ENCODE data around the gene PLPPR3.

The PLPPR3 gene

DNA sequence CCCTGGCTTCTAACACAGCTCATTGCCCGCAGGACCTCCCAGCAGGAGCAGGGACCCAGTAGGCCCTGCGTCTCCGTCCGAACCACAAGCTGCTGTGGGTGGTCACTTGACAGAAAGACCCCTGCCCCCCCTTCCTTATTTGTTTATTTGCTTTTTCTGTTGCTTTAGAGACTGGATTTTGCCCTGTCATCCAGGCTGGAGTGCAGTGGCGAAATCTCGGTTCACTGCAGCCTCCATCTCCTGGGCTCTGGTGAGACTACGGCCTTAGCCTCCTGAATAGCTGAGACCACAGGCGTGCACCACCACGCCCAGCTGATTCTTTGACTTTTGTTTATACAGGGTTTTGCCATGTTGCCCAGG lies 32.1 kb downstream of the PLPPR3 start:
- TF ChIP-seq SIN3A (IDR thresholded peaks at IDR 0.05; ENCODE audit: borderline replicate concordance, insufficient read depth, low read length) = peak; percentile 23; the same call in 1 of the 2 replicates
- no peak for TF ChIP-seq FOXP2 (optimal IDR thresholded peaks at IDR 0.05; ENCODE audit: borderline replicate concordance, extremely low read depth, extremely low read length, insufficient read depth)
- TF ChIP-seq, protein P1, sequence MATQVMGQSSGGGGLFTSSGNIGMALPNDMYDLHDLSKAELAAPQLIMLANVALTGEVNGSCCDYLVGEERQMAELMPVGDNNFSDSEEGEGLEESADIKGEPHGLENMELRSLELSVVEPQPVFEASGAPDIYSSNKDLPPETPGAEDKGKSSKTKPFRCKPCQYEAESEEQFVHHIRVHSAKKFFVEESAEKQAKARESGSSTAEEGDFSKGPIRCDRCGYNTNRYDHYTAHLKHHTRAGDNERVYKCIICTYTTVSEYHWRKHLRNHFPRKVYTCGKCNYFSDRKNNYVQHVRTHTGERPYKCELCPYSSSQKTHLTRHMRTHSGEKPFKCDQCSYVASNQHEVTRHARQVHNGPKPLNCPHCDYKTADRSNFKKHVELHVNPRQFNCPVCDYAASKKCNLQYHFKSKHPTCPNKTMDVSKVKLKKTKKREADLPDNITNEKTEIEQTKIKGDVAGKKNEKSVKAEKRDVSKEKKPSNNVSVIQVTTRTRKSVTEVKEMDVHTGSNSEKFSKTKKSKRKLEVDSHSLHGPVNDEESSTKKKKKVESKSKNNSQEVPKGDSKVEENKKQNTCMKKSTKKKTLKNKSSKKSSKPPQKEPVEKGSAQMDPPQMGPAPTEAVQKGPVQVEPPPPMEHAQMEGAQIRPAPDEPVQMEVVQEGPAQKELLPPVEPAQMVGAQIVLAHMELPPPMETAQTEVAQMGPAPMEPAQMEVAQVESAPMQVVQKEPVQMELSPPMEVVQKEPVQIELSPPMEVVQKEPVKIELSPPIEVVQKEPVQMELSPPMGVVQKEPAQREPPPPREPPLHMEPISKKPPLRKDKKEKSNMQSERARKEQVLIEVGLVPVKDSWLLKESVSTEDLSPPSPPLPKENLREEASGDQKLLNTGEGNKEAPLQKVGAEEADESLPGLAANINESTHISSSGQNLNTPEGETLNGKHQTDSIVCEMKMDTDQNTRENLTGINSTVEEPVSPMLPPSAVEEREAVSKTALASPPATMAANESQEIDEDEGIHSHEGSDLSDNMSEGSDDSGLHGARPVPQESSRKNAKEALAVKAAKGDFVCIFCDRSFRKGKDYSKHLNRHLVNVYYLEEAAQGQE (IDR thresholded peaks at IDR 0.05; ENCODE audit: insufficient read depth in 1 of 2, low read depth in 2 of 2, low read length in 2 of 2) = no peak

DNA sequence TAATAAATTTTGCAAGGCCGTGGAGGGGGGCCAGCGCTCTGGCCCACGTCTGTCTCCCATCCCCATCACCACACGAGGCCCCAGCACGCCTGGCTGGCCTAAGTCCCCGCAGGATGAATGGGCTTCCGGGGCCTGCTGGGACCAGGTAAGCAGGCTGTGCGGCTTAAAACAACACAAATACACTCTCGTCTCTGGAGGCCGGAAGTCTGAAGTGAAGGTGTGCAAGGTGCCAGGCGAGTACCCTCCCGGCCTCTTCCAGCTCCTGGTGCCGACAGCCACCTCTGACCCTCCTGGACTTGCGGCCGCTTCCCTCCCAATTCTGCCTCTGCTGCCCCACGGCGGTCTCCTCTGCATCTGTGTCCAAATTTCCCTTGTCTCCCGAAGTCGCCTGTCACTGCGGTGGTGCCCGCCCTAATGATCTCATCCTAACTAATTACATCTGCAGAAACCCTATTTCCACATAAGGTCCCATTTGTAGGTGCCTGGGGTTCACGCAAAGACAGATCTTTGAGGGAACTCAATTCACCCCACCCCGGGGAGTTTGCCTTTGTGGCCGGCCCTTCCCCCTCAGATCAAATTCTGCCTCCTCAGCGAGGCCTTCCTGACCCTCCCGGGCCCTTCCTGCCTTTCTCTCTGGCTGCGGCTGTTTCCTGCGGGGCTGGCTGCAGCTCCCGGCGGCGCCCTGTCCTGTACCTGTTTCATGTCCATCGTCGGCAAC lies 32.6 kb downstream of the PLPPR3 start:
- TF ChIP-seq POLR2AphosphoS5 (IDR thresholded peaks at IDR 0.05; ENCODE audit: low read depth, low read length) = no peak
- TF ChIP-seq SIN3A (IDR thresholded peaks at IDR 0.05; ENCODE audit: borderline replicate concordance, insufficient read depth, low read length) = no peak
- TF ChIP-seq TAF1 (IDR thresholded peaks at IDR 0.05; ENCODE audit: borderline replicate concordance, insufficient read depth, low read length) = no peak
- peak; percentile 78 for TF ChIP-seq FOXP2 (optimal IDR thresholded peaks at IDR 0.05; ENCODE audit: borderline replicate concordance, extremely low read depth, extremely low read length, insufficient read depth)
- TF ChIP-seq, protein P1 (IDR thresholded peaks at IDR 0.05; ENCODE audit: insufficient read depth in 1 of 2, low read depth in 2 of 2, low read length in 2 of 2) = no peak

DNA sequence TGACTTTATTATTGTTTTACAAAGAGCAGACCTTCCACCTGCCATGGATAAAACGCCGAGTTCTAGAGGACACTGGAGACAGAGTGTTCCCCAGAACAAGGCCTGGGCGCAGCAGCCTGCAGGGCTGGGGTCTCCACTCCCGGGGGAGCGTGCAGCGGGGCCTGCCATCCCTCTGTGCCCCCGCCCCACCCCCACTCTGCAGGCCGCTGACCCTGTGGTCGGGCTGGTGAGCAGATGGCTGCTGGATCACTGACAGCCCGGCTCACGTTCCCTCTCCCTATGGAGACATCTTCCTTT lies 33.1 kb downstream of the PLPPR3 start:
- no peak for TF ChIP-seq SIN3A (IDR thresholded peaks at IDR 0.05; ENCODE audit: borderline replicate concordance, insufficient read depth, low read length)
- TF ChIP-seq TAF1 (IDR thresholded peaks at IDR 0.05; ENCODE audit: borderline replicate concordance, insufficient read depth, low read length) = no peak
- peak; percentile 19 for TF ChIP-seq FOXP2 (optimal IDR thresholded peaks at IDR 0.05; ENCODE audit: borderline replicate concordance, extremely low read depth, extremely low read length, insufficient read depth)

DNA sequence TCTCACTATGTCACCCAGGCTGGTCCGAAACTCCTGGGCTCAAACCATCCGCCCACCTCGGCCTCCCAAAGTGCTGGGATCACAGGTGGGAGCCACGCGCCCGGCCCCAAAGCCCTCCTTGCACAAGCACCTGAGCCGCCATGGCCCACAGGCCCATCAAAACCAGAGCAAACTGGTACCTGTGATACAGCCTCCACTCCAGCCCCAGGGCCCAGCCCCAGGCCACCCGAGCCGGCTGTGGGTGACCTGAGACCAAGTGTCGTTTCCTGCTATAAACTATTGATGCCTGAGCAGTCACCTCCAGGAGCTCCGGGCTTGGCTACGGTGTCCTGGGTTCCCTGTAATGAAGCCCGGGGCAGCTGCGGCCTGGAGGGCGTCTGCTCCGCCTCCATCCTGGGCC lies 34.2 kb downstream of the PLPPR3 start:
- no peak for TF ChIP-seq POLR2AphosphoS5 (IDR thresholded peaks at IDR 0.05; ENCODE audit: low read depth, low read length)
- no peak for TF ChIP-seq FOXP2 (optimal IDR thresholded peaks at IDR 0.05; ENCODE audit: borderline replicate concordance, extremely low read depth, extremely low read length, insufficient read depth)
- TF ChIP-seq TAF1 (IDR thresholded peaks at IDR 0.05; ENCODE audit: borderline replicate concordance, insufficient read depth, low read length) = no peak
- TF ChIP-seq, protein P1 (IDR thresholded peaks at IDR 0.05; ENCODE audit: insufficient read depth in 1 of 2, low read depth in 2 of 2, low read length in 2 of 2) = no peak
- no peak for TF ChIP-seq SIN3A (IDR thresholded peaks at IDR 0.05; ENCODE audit: borderline replicate concordance, insufficient read depth, low read length)

DNA sequence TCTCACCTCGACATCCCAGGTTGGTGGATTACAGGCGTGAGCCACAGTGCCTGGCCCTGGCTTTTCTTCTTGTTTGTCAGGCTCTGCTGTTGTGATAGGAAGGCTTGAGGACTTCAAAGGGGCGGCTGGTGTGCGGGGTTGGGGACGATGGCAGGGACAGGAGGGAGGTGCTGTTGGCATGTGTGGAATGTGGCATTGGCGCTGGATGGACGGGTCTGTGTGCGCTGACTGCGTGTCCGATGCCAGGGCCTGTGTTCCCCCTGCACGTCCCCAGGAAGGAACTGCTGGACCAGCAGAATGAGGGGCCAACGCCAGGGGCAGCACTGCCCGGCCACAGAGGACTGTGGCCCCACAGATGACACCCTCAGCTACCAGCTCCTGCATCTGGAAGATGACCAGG lies 37.2 kb downstream of the PLPPR3 start:
- TF ChIP-seq, protein P1 (IDR thresholded peaks at IDR 0.05; ENCODE audit: insufficient read depth in 1 of 2, low read depth in 2 of 2, low read length in 2 of 2) = no peak
- TF ChIP-seq FOXP2 (optimal IDR thresholded peaks at IDR 0.05; ENCODE audit: borderline replicate concordance, extremely low read depth, extremely low read length, insufficient read depth) (no peak), SIN3A (IDR thresholded peaks at IDR 0.05; ENCODE audit: borderline replicate concordance, insufficient read depth, low read length) (no peak), POLR2AphosphoS5 (IDR thresholded peaks at IDR 0.05; ENCODE audit: low read depth, low read length) (no peak), TAF1 (IDR thresholded peaks at IDR 0.05; ENCODE audit: borderline replicate concordance, insufficient read depth, low read length) (no peak)

All from PFSK-1 (cell line).